Liver (tissue), 9 donors: Measurements from ENCODE around the gene CFAP70. TPM values are rescaled to one million over a fixed set of nuclear protein-coding genes. Genes with fewer than 3 reads are reported as not detected.

Experiments used
- DNase-seq: peaks from one replicate; pipeline ENCODE4 v3.0.0-alpha.2; 2017; ENCODE audit warnings: low spot score
- H3K27ac ChIP-seq, 2 donors: one replicate each; pipeline ENCODE4 v1.7.0; 2013; ENCODE audit warnings: inconsistent platforms in 2 of 2, low read length in 2 of 2, control low read depth in 1 of 2, low read depth in 1 of 2, mild to moderate bottlenecking in 1 of 2
- H3K27me3 ChIP-seq, 4 donors: one replicate each; pipeline versions ENCODE4 v1.6.1 to v1.7.0; 2013; ENCODE audit warnings: low read length in 3 of 4, inconsistent platforms in 1 of 4, mild to moderate bottlenecking in 1 of 4, moderate library complexity in 1 of 4; ENCODE audit not compliant: control insufficient read depth in 4 of 4, insufficient read depth in 4 of 4
- H3K36me3 ChIP-seq, 4 donors: one replicate each; pipeline versions ENCODE4 v1.6.1 to v1.7.0; 2013; ENCODE audit warnings: low read length in 3 of 4, mild to moderate bottlenecking in 3 of 4, low read depth in 1 of 4, moderate library complexity in 1 of 4; ENCODE audit not compliant: control insufficient read depth in 4 of 4, insufficient read depth in 3 of 4
- H3K4me1 ChIP-seq, 4 donors: one replicate each; pipeline versions ENCODE4 v1.6.1 to v1.7.0; 2013; ENCODE audit warnings: low read length in 3 of 4, mild to moderate bottlenecking in 3 of 4, moderate library complexity in 1 of 4; ENCODE audit not compliant: control insufficient read depth in 4 of 4, insufficient read depth in 4 of 4
- H3K4me3 ChIP-seq, 3 donors: one replicate each; pipeline versions ENCODE4 v1.6.1 to v1.7.0; 2013; ENCODE audit warnings: low read length in 3 of 3, control low read depth in 1 of 3, low read depth in 1 of 3, mild to moderate bottlenecking in 1 of 3
- H3K9ac ChIP-seq, 2 donors: one replicate each; pipeline ENCODE4 v1.7.0; 2013; ENCODE audit warnings: low read length in 2 of 2, mild to moderate bottlenecking in 2 of 2, moderate library complexity in 2 of 2, control low read depth in 1 of 2, low read depth in 1 of 2
- H3K9me3 ChIP-seq, 4 donors: one replicate each; pipeline versions ENCODE4 v1.6.1 to v1.7.0; 2013; ENCODE audit warnings: low read length in 3 of 4; ENCODE audit not compliant: control insufficient read depth in 4 of 4
- ATF3 ChIP-seq: IDR thresholded peaks from 2 replicates; pipeline ENCODE4 v1.6.1; 2016; ENCODE audit warnings: antibody characterized with exemption
- CTCF ChIP-seq: fragments of 150-350 bp; IDR thresholded peaks from 2 replicates; pipeline ENCODE4 v1.5.1; 2017; ENCODE audit warnings: improper control_type of control experiment, low read depth, low read length; ENCODE audit not compliant: missing input control
- EGR1 ChIP-seq, 2 donors: IDR thresholded peaks; 2 replicates each; pipeline ENCODE4 v1.6.1; 2016 to 2018; ENCODE audit warnings: antibody characterized with exemption in 2 of 2, low read depth in 2 of 2
- FOXA1 ChIP-seq: IDR thresholded peaks from 2 replicates; pipeline ENCODE4 v1.6.1; 2016; ENCODE audit warnings: antibody characterized with exemption
- FOXA2 ChIP-seq: IDR thresholded peaks from 2 replicates; pipeline ENCODE4 v1.6.1; 2016; ENCODE audit warnings: antibody characterized with exemption
- GABPA ChIP-seq, 2 donors: IDR thresholded peaks in 1 of 2; conservative IDR thresholded peaks in 1 of 2; 2 replicates each; pipeline ENCODE4 v1.6.1; 2016; ENCODE audit warnings: antibody characterized with exemption in 2 of 2, mild to moderate bottlenecking in 1 of 2, moderate library complexity in 1 of 2
- HNF4A ChIP-seq, 2 donors: conservative IDR thresholded peaks; 2 replicates each; pipeline ENCODE4 v1.6.1; 2016; ENCODE audit warnings: antibody characterized with exemption in 2 of 2, mild to moderate bottlenecking in 2 of 2
- HNF4G ChIP-seq: IDR thresholded peaks from 2 replicates; pipeline ENCODE4 v1.6.1; 2016; ENCODE audit warnings: antibody characterized with exemption
- JUND ChIP-seq, 2 donors: IDR thresholded peaks; 2 replicates each; pipeline ENCODE4 v1.6.1; 2016; ENCODE audit warnings: antibody characterized with exemption in 2 of 2
- MAX ChIP-seq: IDR thresholded peaks from 2 replicates; pipeline ENCODE4 v1.6.1; 2016; ENCODE audit warnings: antibody characterized with exemption
- NR2F2 ChIP-seq: IDR thresholded peaks from 2 replicates; pipeline ENCODE4 v1.6.1; 2016; ENCODE audit warnings: antibody characterized with exemption
- RAD21 ChIP-seq, 2 donors: IDR thresholded peaks; 2 replicates each; pipeline ENCODE4 v1.6.1; 2016; ENCODE audit warnings: antibody characterized with exemption in 2 of 2, mild to moderate bottlenecking in 2 of 2
- REST ChIP-seq: IDR thresholded peaks from 2 replicates; pipeline ENCODE4 v1.6.1; 2016; ENCODE audit warnings: antibody characterized with exemption, mild to moderate bottlenecking
- RXRA ChIP-seq, 2 donors: IDR thresholded peaks; 2 replicates each; pipeline ENCODE4 v1.6.1; 2017 to 2018; ENCODE audit warnings: antibody characterized with exemption in 2 of 2, mild to moderate bottlenecking in 1 of 2
- SP1 ChIP-seq: IDR thresholded peaks from 2 replicates; pipeline ENCODE4 v1.6.1; 2018; ENCODE audit warnings: antibody characterized with exemption, mild to moderate bottlenecking
- YY1 ChIP-seq: IDR thresholded peaks from 2 replicates; pipeline ENCODE4 v1.6.1; 2016; ENCODE audit warnings: antibody characterized with exemption, mild to moderate bottlenecking
- ZBTB33 ChIP-seq: IDR thresholded peaks from 2 replicates; pipeline ENCODE4 v1.6.1; 2016; ENCODE audit warnings: antibody characterized with exemption
- WGBS: extraction: QIAGEN DNeasy Blood & Tissue Kit; methylation state at CpG from one replicate; pipeline ENCODE4 v1.1.7; 2013; 5-methylcytosine and 5-hydroxymethylcytosine counted together
- polyA plus RNA-seq, 2 donors: library from polyadenylated mRNA; stranded (reverse) in 1 of 2; unstranded in 1 of 2; fragments of 200-250 nt in 1 of 2; fragments of >200 nt in 1 of 2; fragmentation: Nextera tagmentation in 1 of 2; extraction: Ambion mirVana in 1 of 2; gene quantifications; one replicate each; pipeline versions ENCODE4 v1.2.1 to v1.2.3, GENCODE V29; 2013 to 2015
- total RNA-seq, 2 donors: library from RNA; depleted of rRNA; stranded (reverse); fragments of >200 nt; gene quantifications; one replicate each; pipeline ENCODE4 v1.2.3, GENCODE V29; 2014
- donor health status: healthy.
- donor health status: healthy.
- donor health status: healthy.
- donor health status: healthy.
- donor health status: healthy.

Gene CFAP70
- total and polyA plus RNA-seq, 4 donors: 0.46 to 2.3 (median 0.80) TPM

GRCh38 chr10:73407495-73407894, 48.8 kb upstream of the CFAP70 start:
- peaks cover 0 to 3% (median under 1%) of the 10 kb centered on the region in 4 donors for H3K36me3 ChIP-seq
- no peak overlapping the region for H3K9ac ChIP-seq
- 90% methylated on average over 1 of the region's 1 CpG for WGBS
- no peak overlapping the region for H3K27ac ChIP-seq
- H3K4me3 ChIP-seq: no peak overlapping the region
- TF ChIP-seq NR2F2: no peak
- no peak for TF ChIP-seq ATF3
- TF ChIP-seq SP1: no peak
- no peak for TF ChIP-seq FOXA1
- TF ChIP-seq RAD21 (IDR thresholded peaks at IDR 0.05): no peak
- TF ChIP-seq EGR1 (IDR thresholded peaks at IDR 0.05; ENCODE audit: low read depth in 2 of 2): no peak
- no peak for TF ChIP-seq GABPA (IDR thresholded peaks at IDR 0.05 in 1 of 2, conservative IDR thresholded peaks at IDR 0.05 in 1 of 2)
- no peak for TF ChIP-seq FOXA2
- TF ChIP-seq HNF4G: no peak
- TF ChIP-seq MAX: no peak
- no peak for TF ChIP-seq YY1
- no peak for TF ChIP-seq CTCF
- no peak for DNase-seq
- H3K9me3 ChIP-seq: no peaks in the 10 kb centered on the region
- H3K27me3 ChIP-seq: no peaks in the 10 kb centered on the region
- H3K4me1 ChIP-seq: peaks cover 0 to 9% (median 3%) of the 10 kb centered on the region in 4 donors

GRCh38 chr10:73406846-73407245, 48.2 kb upstream of the CFAP70 start:
- Histone ChIP-seq H3K4me1 (peaks cover 0 to 6% (median 2%) of the 10 kb centered on the region in 4 donors), H3K27me3 (no peaks in the 10 kb centered on the region), H3K9ac (no peak overlapping the region), H3K27ac (no peak overlapping the region), H3K4me3 (no peak overlapping the region), H3K36me3 (peaks cover 0 to 3% (median under 1%) of the 10 kb centered on the region in 4 donors), H3K9me3 (no peaks in the 10 kb centered on the region)
- WGBS: 88% methylated on average over 5 of the region's 5 CpGs
- no peak for TF ChIP-seq HNF4A (conservative IDR thresholded peaks at IDR 0.05)
- TF ChIP-seq MAX: no peak
- no peak for TF ChIP-seq RXRA (IDR thresholded peaks at IDR 0.05)
- no peak for TF ChIP-seq ZBTB33
- no peak for TF ChIP-seq YY1
- no peak for TF ChIP-seq FOXA1
- TF ChIP-seq RAD21 (IDR thresholded peaks at IDR 0.05): no peak
- no peak for TF ChIP-seq REST
- no peak for TF ChIP-seq CTCF
- no peak for TF ChIP-seq HNF4G
- TF ChIP-seq JUND (IDR thresholded peaks at IDR 0.05): no peak
- no peak for TF ChIP-seq FOXA2
- TF ChIP-seq SP1: no peak
- TF ChIP-seq NR2F2: no peak
- DNase-seq: no peak
